ENCODE data around the gene PRKCSH.
A peak's percentile ranks its signal among the peaks of the same experiment; 100 is the strongest.

PRKCSH gene

GRCh38 chr19:11475861-11476260, 40.4 kb downstream of the PRKCSH start:
- ATAC-seq = no peak
- H3K9me3 Mint-ChIP-seq = no peaks in the 10 kb centered on the region
- H3K4me3 Mint-ChIP-seq = no peak overlapping the region
- peaks cover 5% of the 10 kb centered on the region for H3K4me1 Mint-ChIP-seq
- no peak overlapping the region for H3K27ac Mint-ChIP-seq
- peaks cover 53% of the 10 kb centered on the region for H3K27me3 Mint-ChIP-seq
- no peak for DNase-seq

DNA sequence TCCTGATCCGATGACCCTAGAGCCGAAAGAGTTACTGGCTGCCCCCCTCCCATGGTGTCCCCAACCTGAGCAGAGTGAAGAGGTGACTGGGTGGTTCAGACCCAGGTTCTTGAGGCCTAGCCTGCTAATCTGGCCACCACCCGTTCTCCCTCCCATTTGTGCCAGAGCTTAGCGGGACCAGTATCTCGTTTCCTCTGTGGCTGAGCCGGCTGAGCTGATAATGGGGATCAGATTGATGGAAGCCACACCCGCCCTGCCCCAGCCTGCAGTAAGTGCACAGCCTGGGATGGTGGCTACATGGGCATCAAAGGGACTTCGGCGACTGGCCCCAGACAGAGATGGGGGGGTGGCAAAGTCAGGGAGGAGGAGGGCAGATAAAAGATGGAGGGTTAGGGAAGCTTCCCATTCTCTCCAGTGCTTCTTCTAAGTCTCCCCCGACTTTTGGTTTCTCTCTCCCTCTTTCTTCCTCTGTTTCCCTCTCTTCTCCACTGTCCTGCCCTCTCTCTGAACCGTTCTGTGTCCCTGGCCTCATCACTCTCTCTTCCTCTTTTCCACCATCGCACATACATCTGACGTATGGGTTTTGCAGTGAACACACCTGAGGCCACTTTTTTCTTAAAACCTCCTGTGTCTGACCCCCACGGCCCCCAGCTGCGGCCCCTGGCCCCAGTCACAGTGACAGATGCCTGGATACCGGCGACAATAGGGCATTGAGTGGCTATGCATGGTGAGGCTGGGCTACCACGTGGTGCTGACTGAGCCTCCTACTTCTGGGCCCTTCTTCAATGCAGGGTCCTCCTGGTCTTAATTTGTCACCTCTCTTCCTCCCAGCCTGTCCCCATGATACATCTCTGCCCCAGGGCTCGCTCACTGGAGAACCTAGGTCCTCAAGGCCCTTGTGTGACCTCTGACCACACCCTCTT, 43.0 kb downstream of the PRKCSH start:
- H3K27me3 Mint-ChIP-seq = peaks cover 62% of the 10 kb centered on the region
- no peaks in the 10 kb centered on the region for H3K9me3 Mint-ChIP-seq
- peaks cover 29% of the 10 kb centered on the region for H3K4me1 Mint-ChIP-seq
- DNase-seq (no peak), ATAC-seq (no peak)
- no peak overlapping the region for H3K27ac Mint-ChIP-seq
- no peak overlapping the region for H3K4me3 Mint-ChIP-seq

- Mint-ChIP-seq H3K9me3 (no peaks in the 10 kb centered on the region), H3K27me3 (peaks cover 62% of the 10 kb centered on the region), H3K4me3 (peak overlapping the region; percentile 3 to 65), H3K27ac (no peak overlapping the region), H3K4me1 (peaks cover 29% of the 10 kb centered on the region)
- DNase-seq (peak in 1 of 2 donors; percentile 27), ATAC-seq (no peak)
Observed at GRCh38 chr19:11479090-11479897, 43.9 kb downstream of the PRKCSH start.

DNA sequence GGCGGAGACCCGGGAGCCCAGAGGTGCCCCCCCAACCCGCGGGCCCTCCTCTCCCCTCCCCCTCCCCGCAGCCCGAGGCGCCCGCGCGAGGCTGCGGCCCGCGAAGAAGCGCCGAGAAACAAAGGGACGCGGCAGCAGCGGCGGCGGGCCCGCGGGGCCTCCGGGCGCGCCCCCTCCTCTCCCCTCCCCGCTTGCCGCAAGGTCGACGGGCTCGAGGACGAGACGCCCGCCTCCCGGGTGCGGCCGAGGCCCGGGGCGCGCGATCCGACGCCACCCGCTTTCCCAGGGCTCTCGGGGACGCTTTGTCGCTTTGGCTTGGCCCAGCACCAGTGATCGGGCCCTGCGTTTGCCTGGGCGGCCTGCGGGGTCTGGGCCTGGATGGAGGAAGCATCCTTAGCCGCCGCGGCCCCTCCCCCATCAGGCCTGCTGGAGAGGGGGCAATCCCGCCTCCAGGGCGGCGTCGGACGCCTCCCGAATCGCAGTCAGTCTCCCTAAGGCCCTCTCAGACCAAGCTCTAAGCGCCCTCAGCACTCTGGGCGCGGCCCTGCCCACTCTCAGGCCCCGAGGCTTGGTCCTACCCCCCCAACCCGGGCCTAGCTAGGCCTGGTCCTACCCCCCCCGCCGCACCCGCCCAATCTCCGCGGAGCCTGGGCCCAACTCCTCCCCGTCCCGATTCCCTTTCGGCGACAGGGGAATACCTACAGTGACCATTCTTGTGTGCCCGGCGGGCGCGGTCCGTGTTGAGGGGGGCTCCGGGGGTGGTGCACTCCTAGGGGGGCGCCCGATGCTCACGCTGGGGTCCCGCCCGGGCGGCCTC, 44.7 kb downstream of the PRKCSH start:
- no peak overlapping the region for H3K27ac Mint-ChIP-seq
- DNase-seq = no peak
- H3K27me3 Mint-ChIP-seq = peaks cover 62% of the 10 kb centered on the region
- no peak overlapping the region for H3K4me3 Mint-ChIP-seq
- ATAC-seq = no peak
- H3K9me3 Mint-ChIP-seq = no peaks in the 10 kb centered on the region
- H3K4me1 Mint-ChIP-seq = peaks cover 29% of the 10 kb centered on the region

- Mint-ChIP-seq H3K4me1 (peaks cover 29% of the 10 kb centered on the region), H3K9me3 (no peaks in the 10 kb centered on the region), H3K4me3 (peak within 1 kb of the TSS; percentile 77 to 89), H3K27me3 (peaks cover 59% of the 10 kb centered on the region), H3K27ac (peak within 1 kb of the TSS in 1 of 2 donors; percentile 19)
- DNase-seq (no peak), ATAC-seq (no peak)
Observed at GRCh38 chr19:11480715-11481533, 45.5 kb downstream of the PRKCSH start, which contains the start of gene ELAVL3. Gene ELAVL3 (minus strand): TSS chr19:11481046. CDS start chr19:11480608, 438 bp downstream.

DNA sequence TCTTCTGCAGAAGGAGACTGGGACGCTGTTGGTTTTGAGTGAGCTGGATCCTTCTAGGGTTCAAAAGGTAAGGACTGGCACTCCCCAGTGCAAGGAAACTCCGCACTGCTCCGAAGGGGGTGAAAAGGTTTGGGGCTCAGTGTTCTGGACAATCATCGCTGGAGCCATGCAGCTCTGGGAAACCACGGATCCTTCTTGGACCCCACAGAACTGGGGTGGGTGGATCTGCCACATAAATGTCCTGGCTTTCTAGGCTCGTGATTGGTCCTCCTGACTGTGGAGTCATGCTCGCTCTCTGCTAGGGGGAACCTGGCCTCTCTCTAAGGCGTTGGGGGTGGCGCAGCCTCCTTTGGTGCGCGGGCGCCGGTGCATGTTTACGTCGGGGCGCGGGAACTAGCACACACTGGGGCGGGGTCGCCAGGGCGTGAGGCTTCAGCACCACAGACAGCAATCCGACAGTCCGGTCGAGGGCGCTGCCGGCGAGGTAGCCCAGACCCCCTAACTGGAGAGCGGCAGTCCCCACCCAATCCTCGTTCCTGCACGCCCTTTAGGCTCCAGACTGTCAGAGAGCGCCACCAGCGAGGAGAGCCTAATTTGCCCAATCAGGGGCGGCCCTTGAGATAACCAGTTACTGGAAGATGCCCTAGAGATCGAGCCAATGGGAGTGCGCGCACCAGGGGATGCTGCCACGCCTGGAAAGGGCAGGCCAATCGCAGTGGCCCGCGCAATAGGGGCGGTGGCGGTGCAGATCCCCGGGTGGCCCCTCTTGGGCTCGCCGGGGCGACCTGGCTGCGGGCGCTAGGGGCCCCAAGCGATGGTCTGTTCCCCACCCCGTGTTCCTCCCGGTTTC, 46.3 kb downstream of the PRKCSH start:
- H3K27ac Mint-ChIP-seq = peak overlapping the region; percentile 93 to 94
- H3K4me1 Mint-ChIP-seq = peaks cover 29% of the 10 kb centered on the region
- DNase-seq = peak; percentile 89 to 93
- H3K9me3 Mint-ChIP-seq = no peaks in the 10 kb centered on the region
- peaks cover 54% of the 10 kb centered on the region for H3K27me3 Mint-ChIP-seq
- peak; percentile 90 for ATAC-seq
- H3K4me3 Mint-ChIP-seq = peak overlapping the region; percentile 77 to 89

- Mint-ChIP-seq H3K9me3 (no peaks in the 10 kb centered on the region), H3K27ac (peak overlapping the region; percentile 93 to 94), H3K27me3 (peaks cover 51% of the 10 kb centered on the region), H3K4me1 (peaks cover 29% of the 10 kb centered on the region), H3K4me3 (peak overlapping the region; percentile 77 to 89)
- peak; percentile 90 to 93 for DNase-seq
- ATAC-seq = peak; percentile 80
Observed at GRCh38 chr19:11482384-11483050, 47.1 kb downstream of the PRKCSH start.

DNA sequence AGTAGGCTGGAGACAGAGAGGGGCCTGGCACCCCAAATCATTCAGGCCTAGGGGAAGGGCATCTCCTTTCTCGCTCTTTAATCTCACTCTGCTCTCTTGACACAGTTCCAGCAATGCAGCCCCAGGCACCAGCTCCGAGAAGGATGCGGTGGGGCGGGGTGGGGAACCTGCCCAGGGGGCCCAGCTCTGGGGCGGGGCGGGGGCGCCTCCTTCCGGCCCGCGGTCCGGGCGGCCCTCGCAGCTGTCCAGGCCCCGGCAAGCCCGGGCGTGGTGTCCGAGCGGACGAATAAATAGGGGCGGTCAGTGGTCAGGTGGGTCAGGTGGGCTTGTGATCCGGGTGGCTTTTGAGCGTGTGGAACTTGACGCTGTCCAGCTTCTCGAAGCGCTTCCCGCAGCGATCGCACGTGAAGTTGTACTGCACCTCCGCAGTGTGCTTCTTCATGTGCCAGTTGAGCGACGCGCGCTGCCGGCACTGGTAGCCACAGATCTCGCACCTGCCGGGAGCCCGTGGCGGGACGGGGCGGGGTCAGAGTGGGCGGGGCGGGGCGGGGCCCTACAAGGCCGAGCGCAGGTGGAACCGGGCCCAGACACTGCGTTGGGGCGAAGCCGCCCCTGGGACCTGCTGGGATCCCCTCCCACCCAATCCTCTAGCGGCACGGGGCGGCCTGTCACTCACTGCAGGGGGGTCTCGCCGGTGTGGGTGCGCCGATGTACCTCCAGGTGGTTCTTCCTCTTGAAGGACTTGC, 48.1 kb downstream of the PRKCSH start:
- no peak overlapping the region for H3K27ac Mint-ChIP-seq
- H3K9me3 Mint-ChIP-seq = no peaks in the 10 kb centered on the region
- H3K4me3 Mint-ChIP-seq = peak overlapping the region; percentile 77 to 89
- ATAC-seq = no peak
- no peak for DNase-seq
- H3K27me3 Mint-ChIP-seq = peaks cover 42% of the 10 kb centered on the region
- H3K4me1 Mint-ChIP-seq = peaks cover 29% of the 10 kb centered on the region

GRCh38 chr19:11485245-11485837, 49.9 kb downstream of the PRKCSH start:
- peaks cover 28% of the 10 kb centered on the region for H3K27me3 Mint-ChIP-seq
- H3K9me3 Mint-ChIP-seq = no peaks in the 10 kb centered on the region
- H3K4me3 Mint-ChIP-seq = no peak overlapping the region
- ATAC-seq (no peak), DNase-seq (no peak)
- H3K27ac Mint-ChIP-seq = no peak overlapping the region
- H3K4me1 Mint-ChIP-seq = peaks cover 24% of the 10 kb centered on the region

GRCh38 chr19:11486661-11487503, 51.4 kb downstream of the PRKCSH start:
- Mint-ChIP-seq H3K4me1 (peaks cover 14% of the 10 kb centered on the region), H3K27me3 (peaks cover 12% of the 10 kb centered on the region), H3K9me3 (no peaks in the 10 kb centered on the region), H3K4me3 (no peak overlapping the region), H3K27ac (no peak overlapping the region)
- ATAC-seq (no peak), DNase-seq (no peak)

DNA sequence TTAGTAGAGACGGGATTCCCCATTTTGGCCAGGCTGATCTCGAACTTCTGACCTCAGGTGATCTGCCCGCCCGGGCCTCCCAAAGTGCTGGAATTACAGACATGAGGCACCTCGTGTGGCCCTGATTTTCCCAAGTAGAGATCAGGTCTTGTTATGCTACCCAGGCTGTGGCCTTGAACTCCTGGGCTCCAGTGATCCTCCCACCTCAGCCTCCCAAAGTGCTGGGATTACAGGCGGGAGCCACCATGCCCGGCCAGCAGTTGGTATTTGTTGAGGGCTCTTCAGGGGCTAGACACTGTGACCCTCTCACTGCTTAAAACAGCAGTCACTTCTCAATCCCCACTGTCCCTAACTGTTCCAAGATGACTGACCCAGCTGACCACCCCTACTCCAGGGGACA, 53.9 kb downstream of the PRKCSH start:
- no peak for DNase-seq
- no peak overlapping the region for H3K4me3 Mint-ChIP-seq
- H3K27ac Mint-ChIP-seq = no peak overlapping the region
- no peaks in the 10 kb centered on the region for H3K4me1 Mint-ChIP-seq
- no peaks in the 10 kb centered on the region for H3K9me3 Mint-ChIP-seq
- no peak for ATAC-seq
- no peaks in the 10 kb centered on the region for H3K27me3 Mint-ChIP-seq

Data from stimulated activated naive CD8-positive, alpha-beta T cell treated with anti-CD3 and anti-CD28 coated beads, Interleukin-15, amount 100 ng/mL, for 72 hours (primary cell).